ENCODE results near the gene RPL13. TPM values are rescaled to one million over a fixed set of nuclear protein-coding genes. Genes with fewer than 3 reads are reported as not detected.

The RPL13 gene
- total and polyA plus RNA-seq, 2 of the 8 experiments (the other 6 are each of a cell fraction or from before 2014, with no cell fraction given), result 2,162 to 7,384 TPM

DNA sequence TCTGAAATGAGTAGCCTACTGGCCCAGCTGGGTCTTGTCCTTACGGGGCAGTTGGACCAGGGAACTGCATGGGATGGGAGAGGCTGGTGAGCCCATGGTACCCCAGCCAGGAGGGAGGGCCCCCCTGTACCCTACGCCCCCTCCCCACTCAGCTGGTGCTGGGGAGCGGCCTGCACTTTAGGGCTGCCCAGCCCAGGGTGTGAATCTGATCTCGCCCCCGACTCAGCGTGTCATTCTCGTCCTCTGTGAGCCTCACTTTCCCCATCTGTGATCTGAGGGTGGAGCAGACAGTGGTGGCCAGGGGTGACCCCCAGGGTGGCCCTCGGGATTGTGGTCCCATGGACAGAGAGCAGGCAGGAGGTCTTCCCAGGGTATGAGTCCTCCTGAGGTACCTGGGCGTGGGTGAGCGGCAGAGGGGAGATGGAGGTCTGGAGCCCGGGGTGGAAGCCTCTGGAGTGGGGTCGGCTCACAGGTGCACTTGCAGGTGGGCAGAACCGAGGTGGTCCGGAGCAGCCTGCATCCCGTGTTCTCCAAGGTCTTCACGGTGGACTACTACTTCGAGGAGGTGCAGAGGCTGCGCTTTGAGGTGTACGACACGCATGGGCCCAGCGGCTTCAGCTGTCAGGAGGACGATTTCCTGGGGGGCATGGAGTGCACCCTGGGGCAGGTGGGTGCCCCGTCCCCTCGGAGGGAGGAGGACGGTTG, 16.7 kb downstream of the RPL13 start (continued):
- no peak for TF ChIP-seq SIRT6 (IDR thresholded peaks at IDR 0.05; ENCODE audit: low read length)
- TF ChIP-seq NRF1 (IDR thresholded peaks at IDR 0.05; ENCODE audit: low read depth, low read length), result no peak
- no peak for TF ChIP-seq CHD7 (IDR thresholded peaks at IDR 0.05; ENCODE audit: insufficient replicate concordance, low read length)
- no peak for TF ChIP-seq TAF1 (IDR thresholded peaks at IDR 0.05; ENCODE audit: low read depth, low read length)

All from H1 (cell line).